ENCODE measurements around the gene NDUFA13.

GRCh38 chr19:19540064-19540714 is 24.2 kb downstream of the NDUFA13 start:
- no peak for TF ChIP-seq POLR2AphosphoS5 (IDR thresholded peaks at IDR 0.05)
- no peak for TF ChIP-seq CTCF (IDR thresholded peaks at IDR 0.05)
